Colonic mucosa (tissue), 4 donors: ENCODE measurements around the gene ARID3C. TPM values are rescaled to one million over a fixed set of nuclear protein-coding genes. Genes with fewer than 3 reads are reported as not detected.

Experiments used
- DNase-seq: peaks from one replicate; pipeline ENCODE4 v3.0.0-alpha.2; 2020
- H3K27ac ChIP-seq: fragments of 200-600 bp; one replicate; pipeline ENCODE4 v1.8.0; 2021
- H3K27me3 ChIP-seq: fragments of 200-600 bp; one replicate; pipeline ENCODE4 v1.8.0; 2021
- H3K36me3 ChIP-seq: fragments of 200-600 bp; one replicate; pipeline ENCODE4 v1.8.0; 2021
- H3K4me1 ChIP-seq: fragments of 200-600 bp; one replicate; pipeline ENCODE4 v1.8.0; 2021; ENCODE audit warnings: mild to moderate bottlenecking
- H3K4me3 ChIP-seq: fragments of 200-600 bp; one replicate; pipeline ENCODE4 v1.8.0; 2021
- H3K9ac ChIP-seq, 2 donors: one replicate each; pipeline ENCODE4 v1.7.0; 2013; ENCODE audit warnings: control low read depth in 2 of 2, low read depth in 2 of 2, low read length in 2 of 2
- H3K9me3 ChIP-seq: fragments of 200-600 bp; one replicate; pipeline ENCODE4 v1.8.0; 2021
- intact Hi-C: fragments of 100-400 bp; cut with DNase I; formaldehyde crosslinking; loops from one replicate; pipeline ENCODE4 v1.14.1; 2022
- total RNA-seq, 2 donors: library from RNA; stranded (reverse); fragmentation: NEBNext Ultra II Directional in 1 of 2; extraction: Animal tissue kit (Norgen Biotek cat#: 25700) in 1 of 2; gene quantifications; one replicate each; pipeline ENCODE4 v1.2.1, GENCODE V29; 2021
- TF ChIP-seq, protein P1 (sequence below): fragments of 200-600 bp; IDR thresholded peaks from one replicate; pipeline ENCODE4 v1.8.0; 2022; ENCODE audit warnings: antibody characterized with exemption, mild to moderate bottlenecking
- donor health status: healthy.
- donor health status: DM: no; HTN: no; CAD: no.
- donor health status: DM: no; HTN: no; CAD: no.

Gene ARID3C
- total RNA-seq, 2 donors from 2014 or later: not detected

DNA sequence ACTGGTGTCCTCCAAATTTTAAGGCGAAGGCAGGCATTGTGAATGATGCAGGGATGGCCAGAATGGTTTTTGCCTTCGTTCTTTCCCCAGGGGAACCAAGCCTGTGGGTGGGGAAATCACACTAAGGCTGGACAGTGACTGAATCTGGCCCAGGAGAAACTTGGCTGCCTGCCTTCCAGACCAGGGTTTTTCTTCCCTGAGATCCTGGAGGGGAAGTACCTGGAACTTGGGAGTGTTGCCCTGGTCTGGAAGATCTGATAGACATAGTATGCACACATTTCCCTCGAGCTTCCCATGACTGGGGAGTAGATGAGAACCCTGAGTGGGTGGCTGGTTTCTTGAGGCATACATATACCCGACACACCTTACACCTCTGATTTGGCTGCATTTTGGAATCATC is 22.5 kb upstream of the ARID3C start:
- Histone ChIP-seq H3K9ac (peak overlapping the region; percentile 38 to 91), H3K27me3 (no peaks in the 10 kb centered on the region), H3K4me3 (peak overlapping the region; percentile 14), H3K36me3 (no peaks in the 10 kb centered on the region), H3K4me1 (peaks cover 10% of the 10 kb centered on the region), H3K27ac (peak overlapping the region; percentile 79), H3K9me3 (no peaks in the 10 kb centered on the region)
- TF ChIP-seq, protein P1, sequence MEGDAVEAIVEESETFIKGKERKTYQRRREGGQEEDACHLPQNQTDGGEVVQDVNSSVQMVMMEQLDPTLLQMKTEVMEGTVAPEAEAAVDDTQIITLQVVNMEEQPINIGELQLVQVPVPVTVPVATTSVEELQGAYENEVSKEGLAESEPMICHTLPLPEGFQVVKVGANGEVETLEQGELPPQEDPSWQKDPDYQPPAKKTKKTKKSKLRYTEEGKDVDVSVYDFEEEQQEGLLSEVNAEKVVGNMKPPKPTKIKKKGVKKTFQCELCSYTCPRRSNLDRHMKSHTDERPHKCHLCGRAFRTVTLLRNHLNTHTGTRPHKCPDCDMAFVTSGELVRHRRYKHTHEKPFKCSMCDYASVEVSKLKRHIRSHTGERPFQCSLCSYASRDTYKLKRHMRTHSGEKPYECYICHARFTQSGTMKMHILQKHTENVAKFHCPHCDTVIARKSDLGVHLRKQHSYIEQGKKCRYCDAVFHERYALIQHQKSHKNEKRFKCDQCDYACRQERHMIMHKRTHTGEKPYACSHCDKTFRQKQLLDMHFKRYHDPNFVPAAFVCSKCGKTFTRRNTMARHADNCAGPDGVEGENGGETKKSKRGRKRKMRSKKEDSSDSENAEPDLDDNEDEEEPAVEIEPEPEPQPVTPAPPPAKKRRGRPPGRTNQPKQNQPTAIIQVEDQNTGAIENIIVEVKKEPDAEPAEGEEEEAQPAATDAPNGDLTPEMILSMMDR: no peak
- intact Hi-C loops: no loop called here
- DNase-seq: peak; percentile 70

DNA sequence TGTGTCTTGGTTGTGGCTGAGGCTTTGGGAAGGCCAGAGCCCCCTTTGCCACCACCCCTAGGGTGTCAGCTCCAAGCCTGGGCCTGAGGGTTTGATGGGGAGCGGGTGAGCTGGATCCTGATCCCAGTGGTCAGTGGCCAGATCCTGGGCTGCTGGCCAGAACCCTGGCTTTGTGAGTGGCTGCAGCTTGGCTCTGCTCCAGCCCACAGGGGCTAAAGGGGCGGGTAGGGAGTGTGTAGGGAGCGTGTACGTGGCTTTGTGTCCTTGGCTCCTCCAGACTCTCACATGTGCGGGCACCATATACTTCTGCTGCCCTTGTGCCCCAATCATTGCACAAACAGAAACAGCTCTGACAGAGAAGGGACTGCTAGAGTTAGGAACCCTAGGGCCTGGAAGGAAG is 21.9 kb upstream of the ARID3C start:
- Histone ChIP-seq H3K27ac (peak overlapping the region; percentile 79), H3K9ac (no peak overlapping the region), H3K4me3 (no peak overlapping the region), H3K9me3 (no peaks in the 10 kb centered on the region), H3K27me3 (no peaks in the 10 kb centered on the region), H3K4me1 (peaks cover 14% of the 10 kb centered on the region), H3K36me3 (no peaks in the 10 kb centered on the region)
- TF ChIP-seq, protein P1: no peak
- DNase-seq: no peak
- intact Hi-C loops: no loop called here

DNA sequence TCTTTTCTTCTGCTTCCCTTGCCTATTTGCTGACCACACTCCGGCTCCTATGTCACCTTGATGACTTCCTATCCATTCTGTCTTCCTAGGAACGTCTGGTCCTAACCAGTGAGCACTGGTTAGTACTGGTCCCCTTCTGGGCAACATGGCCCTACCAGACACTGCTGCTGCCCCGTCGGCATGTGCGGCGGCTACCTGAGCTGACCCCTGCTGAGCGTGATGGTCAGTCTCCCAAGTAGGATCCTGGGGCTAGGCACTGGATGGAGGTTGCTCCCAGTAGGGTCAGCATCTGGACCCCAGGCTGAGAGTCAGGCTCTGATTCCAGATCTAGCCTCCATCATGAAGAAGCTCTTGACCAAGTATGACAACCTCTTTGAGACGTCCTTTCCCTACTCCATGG is 19.8 kb upstream of the ARID3C start:
- Histone ChIP-seq H3K27me3 (no peaks in the 10 kb centered on the region), H3K4me1 (peaks cover 14% of the 10 kb centered on the region), H3K27ac (no peak overlapping the region), H3K36me3 (no peaks in the 10 kb centered on the region), H3K9ac (no peak overlapping the region), H3K9me3 (no peaks in the 10 kb centered on the region), H3K4me3 (no peak overlapping the region)
- TF ChIP-seq, protein P1: no peak
- intact Hi-C loops: no loop called here
- no peak for DNase-seq

DNA sequence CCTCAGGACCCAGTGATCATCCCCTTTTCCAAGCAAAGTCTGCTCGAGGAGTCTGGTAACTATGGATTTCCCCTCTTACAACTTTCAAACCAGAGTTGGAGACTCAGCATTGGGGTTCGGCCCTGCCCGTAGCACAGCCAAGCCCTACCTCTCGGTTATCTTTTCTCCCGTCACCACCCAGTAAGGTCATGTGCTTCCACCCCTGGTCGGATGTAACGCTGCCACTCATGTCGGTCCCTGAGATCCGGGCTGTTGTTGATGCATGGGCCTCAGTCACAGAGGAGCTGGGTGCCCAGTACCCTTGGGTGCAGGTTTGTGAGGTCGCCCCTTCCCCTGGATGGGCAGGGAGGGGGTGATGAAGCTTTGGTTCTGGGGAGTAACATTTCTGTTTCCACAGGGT is 18.8 kb upstream of the ARID3C start:
- Histone ChIP-seq H3K27me3 (no peaks in the 10 kb centered on the region), H3K36me3 (no peaks in the 10 kb centered on the region), H3K9ac (peak overlapping the region; percentile 93 to 95), H3K4me1 (peaks cover 14% of the 10 kb centered on the region), H3K9me3 (no peaks in the 10 kb centered on the region), H3K27ac (peak overlapping the region; percentile 97), H3K4me3 (peak overlapping the region; percentile 88)
- DNase-seq: peak; percentile 51
- intact Hi-C loops: no loop called here
- TF ChIP-seq, protein P1: no peak

DNA sequence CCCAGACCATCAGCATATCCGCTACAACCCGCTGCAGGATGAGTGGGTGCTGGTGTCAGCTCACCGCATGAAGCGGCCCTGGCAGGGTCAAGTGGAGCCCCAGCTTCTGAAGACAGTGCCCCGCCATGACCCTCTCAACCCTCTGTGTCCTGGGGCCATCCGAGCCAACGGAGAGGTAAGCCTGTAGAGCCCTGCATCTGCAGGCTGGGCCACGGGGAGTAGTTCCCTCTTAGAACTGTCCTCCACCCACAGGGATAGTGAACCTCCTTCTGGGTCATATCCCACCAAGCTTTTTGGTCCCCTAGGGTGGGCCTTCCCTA is 18.2 kb upstream of the ARID3C start:
- no peaks in the 10 kb centered on the region for H3K27me3 ChIP-seq
- H3K4me1 ChIP-seq: peaks cover 10% of the 10 kb centered on the region
- no peaks in the 10 kb centered on the region for H3K9me3 ChIP-seq
- intact Hi-C loops: no loop called here
- TF ChIP-seq, protein P1: no peak
- H3K36me3 ChIP-seq: no peaks in the 10 kb centered on the region
- DNase-seq: no peak
- peak overlapping the region; percentile 88 for H3K4me3 ChIP-seq
- H3K9ac ChIP-seq: peak overlapping the region; percentile 93 to 95
- H3K27ac ChIP-seq: peak overlapping the region; percentile 97
